ENCODE measurements around the gene SLC25A30.

DNA sequence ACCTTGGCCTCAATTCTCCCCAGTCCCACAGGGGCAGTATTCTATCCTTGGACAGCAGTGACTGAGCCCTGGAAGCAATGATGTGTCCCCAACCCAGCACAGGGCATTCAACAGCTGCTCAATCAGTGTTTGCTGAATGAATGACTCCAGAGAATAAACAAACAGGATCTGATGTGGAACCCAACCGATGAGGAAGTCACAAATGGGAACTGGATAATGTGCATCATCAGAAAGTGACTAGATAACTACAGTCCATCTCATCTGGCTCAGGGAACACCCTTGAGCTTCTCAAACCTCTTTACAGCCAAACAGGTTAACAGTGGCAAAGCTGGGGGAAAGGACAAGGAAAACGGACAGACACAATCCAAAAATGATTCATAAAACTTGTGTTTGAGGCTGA, 8.2 kb downstream of the SLC25A30 start:
- TF ChIP-seq, protein P1, sequence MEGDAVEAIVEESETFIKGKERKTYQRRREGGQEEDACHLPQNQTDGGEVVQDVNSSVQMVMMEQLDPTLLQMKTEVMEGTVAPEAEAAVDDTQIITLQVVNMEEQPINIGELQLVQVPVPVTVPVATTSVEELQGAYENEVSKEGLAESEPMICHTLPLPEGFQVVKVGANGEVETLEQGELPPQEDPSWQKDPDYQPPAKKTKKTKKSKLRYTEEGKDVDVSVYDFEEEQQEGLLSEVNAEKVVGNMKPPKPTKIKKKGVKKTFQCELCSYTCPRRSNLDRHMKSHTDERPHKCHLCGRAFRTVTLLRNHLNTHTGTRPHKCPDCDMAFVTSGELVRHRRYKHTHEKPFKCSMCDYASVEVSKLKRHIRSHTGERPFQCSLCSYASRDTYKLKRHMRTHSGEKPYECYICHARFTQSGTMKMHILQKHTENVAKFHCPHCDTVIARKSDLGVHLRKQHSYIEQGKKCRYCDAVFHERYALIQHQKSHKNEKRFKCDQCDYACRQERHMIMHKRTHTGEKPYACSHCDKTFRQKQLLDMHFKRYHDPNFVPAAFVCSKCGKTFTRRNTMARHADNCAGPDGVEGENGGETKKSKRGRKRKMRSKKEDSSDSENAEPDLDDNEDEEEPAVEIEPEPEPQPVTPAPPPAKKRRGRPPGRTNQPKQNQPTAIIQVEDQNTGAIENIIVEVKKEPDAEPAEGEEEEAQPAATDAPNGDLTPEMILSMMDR (IDR thresholded peaks at IDR 0.05), result no peak
- TF ChIP-seq POLR2A (IDR thresholded peaks at IDR 0.05), result no peak
